DND-41 (cell line): Measurements from ENCODE around the gene GPR176.

Experiments
- ATAC-seq: fragments of 200-7000 bp; cut with Tn5 transposase; 3 replicates; pipeline ENCODE4 v1.9.1; 2021; ENCODE audit warnings: low read depth; ENCODE audit not compliant: insufficient read depth
- DNase-seq: peaks from one replicate; pipeline ENCODE4 v3.0.0-alpha.2; 2020
- H2AFZ ChIP-seq: 2 replicates; pipeline ENCODE4 v1.6.0; 2012; ENCODE audit warnings: low read depth, low read length
- H3K27ac ChIP-seq: 2 replicates; pipeline ENCODE4 v1.5.1; 2012; ENCODE audit warnings: low read length, inconsistent platforms
- H3K27me3 ChIP-seq: fragments of 200-600 bp; sonication (generic); 2 replicates; pipeline ENCODE4 v1.6.0; 2012; ENCODE audit warnings: low read length, mild to moderate bottlenecking, inconsistent platforms; ENCODE audit not compliant: insufficient read depth, poor library complexity
- H3K36me3 ChIP-seq: 2 replicates; pipeline ENCODE4 v1.5.1; 2012; ENCODE audit warnings: low read length, inconsistent platforms; ENCODE audit not compliant: insufficient read depth
- H3K4me1 ChIP-seq: 2 replicates; pipeline ENCODE4 v1.5.1; 2012; ENCODE audit warnings: mild to moderate bottlenecking, low read length; ENCODE audit not compliant: insufficient read depth
- H3K4me2 ChIP-seq: 2 replicates; pipeline ENCODE4 v1.6.0; 2012; ENCODE audit warnings: mild to moderate bottlenecking, moderate library complexity, low read length, inconsistent platforms; ENCODE audit not compliant: insufficient read depth
- H3K4me3 ChIP-seq, 2 experiments: fragments of 200-600 bp in 1 of 2; shearing (Covaris generic) in 1 of 2; 2 replicates each; pipeline ENCODE4 v1.5.1; 2012 to 2016; ENCODE audit warnings: inconsistent platforms in 2 of 2, low read length in 2 of 2, mild to moderate bottlenecking in 2 of 2, low read depth in 1 of 2, moderate library complexity in 1 of 2
- H3K79me2 ChIP-seq: 2 replicates; pipeline ENCODE4 v1.6.0; 2012; ENCODE audit warnings: low read length, inconsistent platforms; ENCODE audit not compliant: insufficient read depth
- H3K9ac ChIP-seq: 2 replicates; pipeline ENCODE4 v1.6.0; 2012; ENCODE audit warnings: low read depth, mild to moderate bottlenecking, inconsistent platforms, low read length, moderate library complexity
- H3K9me3 ChIP-seq: 2 replicates; pipeline ENCODE4 v1.5.1; 2012; ENCODE audit warnings: low read length, moderate library complexity, mild to moderate bottlenecking, inconsistent platforms; ENCODE audit not compliant: insufficient read depth, severe bottlenecking
- H4K20me1 ChIP-seq: 2 replicates; pipeline ENCODE4 v1.6.0; 2012; ENCODE audit warnings: low read length; ENCODE audit not compliant: insufficient read depth
- CTCF ChIP-seq: IDR thresholded peaks from 2 replicates; pipeline ENCODE4 v1.5.1; 2012; ENCODE audit warnings: borderline replicate concordance, low read length, moderate library complexity, mild to moderate bottlenecking; ENCODE audit not compliant: poor library complexity, severe bottlenecking; ENCODE audit errors: extremely low read depth
- EZH2 ChIP-seq: IDR thresholded peaks from 3 replicates; pipeline ENCODE4 v1.6.1; 2012; ENCODE audit warnings: borderline replicate concordance, low read depth, mild to moderate bottlenecking, moderate library complexity, low read length, inconsistent platforms; ENCODE audit not compliant: severe bottlenecking

Gene GPR176

DNA sequence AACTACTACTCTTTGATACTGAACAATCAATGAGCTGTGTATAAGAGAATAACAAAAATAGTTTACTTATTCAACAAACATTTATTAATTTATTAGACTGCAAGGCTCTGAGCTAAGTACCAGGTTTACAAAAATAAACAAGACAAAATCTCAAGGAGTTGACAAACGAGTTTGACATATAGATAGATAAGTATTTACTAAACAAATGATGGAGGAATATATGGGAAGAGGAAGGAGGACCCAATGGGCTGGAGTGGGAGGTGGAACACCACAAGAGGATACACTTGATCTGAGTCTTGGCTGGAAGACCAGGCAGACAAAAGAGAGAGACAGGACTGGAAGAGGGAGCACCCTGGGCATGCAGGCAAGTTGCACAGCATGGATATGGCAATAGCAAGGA is 89.9 kb downstream of the GPR176 start:
- no peaks in the 10 kb centered on the region for H3K4me1 ChIP-seq
- peaks cover 26% of the 10 kb centered on the region for H3K27me3 ChIP-seq
- no peaks in the 10 kb centered on the region for H4K20me1 ChIP-seq
- H3K4me3 ChIP-seq: no peak overlapping the region
- H3K4me2 ChIP-seq: no peak overlapping the region
- H3K79me2 ChIP-seq: no peaks in the 10 kb centered on the region
- no peak overlapping the region for H3K27ac ChIP-seq
- ATAC-seq (no peak), DNase-seq (no peak)
- no peaks in the 10 kb centered on the region for H3K9me3 ChIP-seq
- TF ChIP-seq EZH2 (no peak), CTCF (no peak)
- H3K9ac ChIP-seq: no peak overlapping the region
- H2AFZ ChIP-seq: no peak overlapping the region
- no peaks in the 10 kb centered on the region for H3K36me3 ChIP-seq

- Histone ChIP-seq H3K27me3 (peaks cover 26% of the 10 kb centered on the region), H3K4me1 (no peaks in the 10 kb centered on the region), H3K4me3 (no peak overlapping the region), H3K79me2 (no peaks in the 10 kb centered on the region), H3K9ac (no peak overlapping the region), H3K27ac (no peak overlapping the region), H2AFZ (no peak overlapping the region), H3K4me2 (no peak overlapping the region), H4K20me1 (no peaks in the 10 kb centered on the region), H3K36me3 (no peaks in the 10 kb centered on the region), H3K9me3 (no peaks in the 10 kb centered on the region)
- no peak for ATAC-seq
- no peak for DNase-seq
- TF ChIP-seq EZH2: no peak
- TF ChIP-seq CTCF: no peak
These were observed 91.6 kb downstream of the GPR176 start for GRCh38 chr15:39828374-39828931.

GRCh38 chr15:39826975-39827374 is 93.1 kb downstream of the GPR176 start:
- no peak overlapping the region for H3K4me2 ChIP-seq
- H3K4me3 ChIP-seq: no peak overlapping the region
- no peaks in the 10 kb centered on the region for H3K9me3 ChIP-seq
- no peak overlapping the region for H3K9ac ChIP-seq
- H4K20me1 ChIP-seq: no peaks in the 10 kb centered on the region
- no peak for DNase-seq
- no peaks in the 10 kb centered on the region for H3K36me3 ChIP-seq
- no peaks in the 10 kb centered on the region for H3K79me2 ChIP-seq
- no peak overlapping the region for H2AFZ ChIP-seq
- no peak for ATAC-seq
- H3K4me1 ChIP-seq: no peaks in the 10 kb centered on the region
- no peak overlapping the region for H3K27ac ChIP-seq
- H3K27me3 ChIP-seq: peaks cover 20% of the 10 kb centered on the region
- no peak for TF ChIP-seq EZH2
- no peak for TF ChIP-seq CTCF

DNA sequence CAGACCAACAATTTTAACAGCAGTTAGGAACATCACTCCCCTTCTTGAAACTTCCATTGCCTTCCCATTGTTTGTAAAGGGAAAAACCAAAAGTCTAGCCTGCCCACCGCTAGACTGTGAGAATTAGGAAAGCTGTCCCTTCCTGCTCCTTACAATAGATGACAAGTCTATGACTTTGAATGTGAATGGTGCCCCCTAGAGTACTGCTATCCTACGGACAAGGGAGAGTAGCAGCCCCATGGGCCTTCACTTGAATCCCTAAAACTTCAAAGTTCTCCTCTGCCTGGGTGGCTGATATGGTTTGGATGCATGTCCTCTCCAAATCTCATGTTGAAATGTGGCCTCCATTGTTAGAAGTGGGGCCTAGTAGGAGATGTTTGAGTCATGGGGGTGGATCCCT is 96.4 kb downstream of the GPR176 start:
- no peak overlapping the region for H3K4me2 ChIP-seq
- H3K27ac ChIP-seq: no peak overlapping the region
- TF ChIP-seq CTCF (no peak), EZH2 (no peak)
- no peaks in the 10 kb centered on the region for H3K36me3 ChIP-seq
- no peak overlapping the region for H2AFZ ChIP-seq
- no peaks in the 10 kb centered on the region for H4K20me1 ChIP-seq
- no peak for ATAC-seq
- H3K9me3 ChIP-seq: no peaks in the 10 kb centered on the region
- H3K79me2 ChIP-seq: no peaks in the 10 kb centered on the region
- no peak for DNase-seq
- no peak overlapping the region for H3K4me3 ChIP-seq
- no peak overlapping the region for H3K9ac ChIP-seq
- no peaks in the 10 kb centered on the region for H3K4me1 ChIP-seq
- peaks cover 13% of the 10 kb centered on the region for H3K27me3 ChIP-seq
